ENCODE data around the gene KNDC1.
"Not testable (repeated sequence)": the region's sequence is repeated elsewhere in the genome, so short reads cannot be mapped to it uniquely, and the experiment has no call there.

Gene KNDC1

GRCh38 chr10:133216776-133217175 lies 56.8 kb downstream of the KNDC1 start:
- no peaks in the 10 kb centered on the region for H3K9me3 Mint-ChIP-seq
- H3K36me3 Mint-ChIP-seq: no peaks in the 10 kb centered on the region

GRCh38 chr10:133217800-133218589 lies 58.0 kb downstream of the KNDC1 start:
- Mint-ChIP-seq H3K36me3 (no peaks in the 10 kb centered on the region), H3K27ac (no peak overlapping the region), H3K4me3 (no peak overlapping the region), H3K9me3 (no peaks in the 10 kb centered on the region), H3K4me1 (no peaks in the 10 kb centered on the region), H3K27me3 (peaks cover 63% of the 10 kb centered on the region)
- ATAC-seq: no peak

More at GRCh38 chr10:133216776-133217175, 56.8 kb downstream of the KNDC1 start:
- Mint-ChIP-seq H3K4me1 (no peaks in the 10 kb centered on the region), H3K27me3 (peaks cover 72% of the 10 kb centered on the region), H3K27ac (no peak overlapping the region), H3K4me3 (no peak overlapping the region)
- ATAC-seq: no peak

GRCh38 chr10:133218891-133219290 lies 58.9 kb downstream of the KNDC1 start:
- Mint-ChIP-seq H3K4me1 (no peaks in the 10 kb centered on the region), H3K9me3 (no peaks in the 10 kb centered on the region), H3K27me3 (peaks cover 61% of the 10 kb centered on the region), H3K27ac (no peak overlapping the region), H3K36me3 (no peaks in the 10 kb centered on the region), H3K4me3 (no peak overlapping the region)
- ATAC-seq: peak; percentile 25

- Mint-ChIP-seq H3K4me3 (no peak overlapping the region), H3K9me3 (no peaks in the 10 kb centered on the region), H3K27ac (no peak overlapping the region), H3K4me1 (no peaks in the 10 kb centered on the region), H3K27me3 (peaks cover 62% of the 10 kb centered on the region), H3K36me3 (no peaks in the 10 kb centered on the region)
- no peak for ATAC-seq
Observed at GRCh38 chr10:133219782-133220181, 59.8 kb downstream of the KNDC1 start.

GRCh38 chr10:133221331-133221730 lies 61.3 kb downstream of the KNDC1 start:
- H3K27ac Mint-ChIP-seq: no peak overlapping the region
- H3K36me3 Mint-ChIP-seq: no peaks in the 10 kb centered on the region
- ATAC-seq: peak; percentile 20
- peaks cover 13% of the 10 kb centered on the region for H3K4me1 Mint-ChIP-seq
- H3K9me3 Mint-ChIP-seq: no peaks in the 10 kb centered on the region
- no peak overlapping the region for H3K4me3 Mint-ChIP-seq
- peaks cover 63% of the 10 kb centered on the region for H3K27me3 Mint-ChIP-seq

GRCh38 chr10:133221756-133222155 lies 61.7 kb downstream of the KNDC1 start:
- ATAC-seq, H3K4me3 Mint-ChIP-seq, H3K27ac Mint-ChIP-seq, H3K36me3 Mint-ChIP-seq, H3K9me3 Mint-ChIP-seq: not testable (repeated sequence)
- peaks cover 17% of the 10 kb centered on the region for H3K4me1 Mint-ChIP-seq
- peaks cover 63% of the 10 kb centered on the region for H3K27me3 Mint-ChIP-seq

- Mint-ChIP-seq H3K27me3 (peaks cover 77% of the 10 kb centered on the region), H3K9me3 (no peaks in the 10 kb centered on the region)
Observed at GRCh38 chr10:133224076-133224475, 64.1 kb downstream of the KNDC1 start.

GRCh38 chr10:133224756-133225372 lies 64.8 kb downstream of the KNDC1 start:
- Mint-ChIP-seq H3K9me3 (no peaks in the 10 kb centered on the region), H3K4me1 (peaks cover 27% of the 10 kb centered on the region), H3K4me3 (peak overlapping the region; percentile 48), H3K27me3 (peaks cover 76% of the 10 kb centered on the region), H3K27ac (peak overlapping the region; percentile 85), H3K36me3 (no peaks in the 10 kb centered on the region)
- ATAC-seq: no peak

More at GRCh38 chr10:133224076-133224475, 64.1 kb downstream of the KNDC1 start:
- Mint-ChIP-seq H3K36me3 (no peaks in the 10 kb centered on the region), H3K27ac (no peak overlapping the region), H3K4me1 (peaks cover 21% of the 10 kb centered on the region), H3K4me3 (no peak overlapping the region)
- no peak for ATAC-seq

- Mint-ChIP-seq H3K27me3 (peaks cover 75% of the 10 kb centered on the region), H3K36me3 (no peaks in the 10 kb centered on the region), H3K9me3 (no peaks in the 10 kb centered on the region), H3K27ac (peak overlapping the region; percentile 85), H3K4me1 (peaks cover 27% of the 10 kb centered on the region), H3K4me3 (peak overlapping the region; percentile 48)
- peak; percentile 69 for ATAC-seq
Observed at GRCh38 chr10:133225707-133226191, 65.7 kb downstream of the KNDC1 start.

- H3K9me3 Mint-ChIP-seq: no peaks in the 10 kb centered on the region
- peak; percentile 31 for ATAC-seq
- peak overlapping the region; percentile 85 for H3K27ac Mint-ChIP-seq
- H3K4me1 Mint-ChIP-seq: peaks cover 27% of the 10 kb centered on the region
- no peaks in the 10 kb centered on the region for H3K36me3 Mint-ChIP-seq
- H3K27me3 Mint-ChIP-seq: peaks cover 75% of the 10 kb centered on the region
- H3K4me3 Mint-ChIP-seq: no peak overlapping the region
Observed at GRCh38 chr10:133226251-133226808, 66.3 kb downstream of the KNDC1 start.

GRCh38 chr10:133227256-133227655 lies 67.2 kb downstream of the KNDC1 start:
- Mint-ChIP-seq H3K27ac (no peak overlapping the region), H3K4me3 (no peak overlapping the region), H3K36me3 (no peaks in the 10 kb centered on the region), H3K9me3 (no peaks in the 10 kb centered on the region), H3K27me3 (peaks cover 79% of the 10 kb centered on the region), H3K4me1 (peaks cover 27% of the 10 kb centered on the region)
- no peak for ATAC-seq

- H3K27ac Mint-ChIP-seq: no peak overlapping the region
- peaks cover 91% of the 10 kb centered on the region for H3K27me3 Mint-ChIP-seq
- no peak for ATAC-seq
- peak overlapping the region; percentile 62 for H3K4me3 Mint-ChIP-seq
- H3K36me3 Mint-ChIP-seq: no peaks in the 10 kb centered on the region
- H3K4me1 Mint-ChIP-seq: peaks cover 27% of the 10 kb centered on the region
- no peaks in the 10 kb centered on the region for H3K9me3 Mint-ChIP-seq
Observed at GRCh38 chr10:133229265-133230043, 69.4 kb downstream of the KNDC1 start.

- H3K9me3 Mint-ChIP-seq: no peaks in the 10 kb centered on the region
- H3K4me3 Mint-ChIP-seq: peak within 1 kb of the TSS; percentile 69
- H3K27me3 Mint-ChIP-seq: peaks cover 91% of the 10 kb centered on the region
- peaks cover 29% of the 10 kb centered on the region for H3K4me1 Mint-ChIP-seq
- peak; percentile 2 for ATAC-seq
- H3K27ac Mint-ChIP-seq: no peak within 1 kb of the TSS
- no peaks in the 10 kb centered on the region for H3K36me3 Mint-ChIP-seq
Observed at GRCh38 chr10:133230044-133230361, 70.0 kb downstream of the KNDC1 start, which contains the start of gene UTF1. TSS of gene UTF1 (plus strand) at chr10:133230217. CDS start at chr10:133230289, 72 bp downstream.

- Mint-ChIP-seq H3K9me3 (no peaks in the 10 kb centered on the region), H3K36me3 (no peaks in the 10 kb centered on the region), H3K27ac (no peak overlapping the region), H3K27me3 (peaks cover 91% of the 10 kb centered on the region), H3K4me1 (peaks cover 28% of the 10 kb centered on the region), H3K4me3 (peak overlapping the region; percentile 51)
- ATAC-seq: peak; percentile 51
Observed at GRCh38 chr10:133230387-133231195, 70.6 kb downstream of the KNDC1 start.
